Liver (tissue), 9 donors: ENCODE measurements around the gene RAB37. TPM values are rescaled to one million over a fixed set of nuclear protein-coding genes. Genes with fewer than 3 reads are reported as not detected.

Experiments
- DNase-seq: peaks from one replicate; pipeline ENCODE4 v3.0.0-alpha.2; 2017; ENCODE audit warnings: low spot score
- H3K27ac ChIP-seq, 2 donors: one replicate each; pipeline ENCODE4 v1.7.0; 2013; ENCODE audit warnings: inconsistent platforms in 2 of 2, low read length in 2 of 2, control low read depth in 1 of 2, low read depth in 1 of 2, mild to moderate bottlenecking in 1 of 2
- H3K27me3 ChIP-seq, 4 donors: one replicate each; pipeline versions ENCODE4 v1.6.1 to v1.7.0; 2013; ENCODE audit warnings: low read length in 3 of 4, inconsistent platforms in 1 of 4, mild to moderate bottlenecking in 1 of 4, moderate library complexity in 1 of 4; ENCODE audit not compliant: control insufficient read depth in 4 of 4, insufficient read depth in 4 of 4
- H3K36me3 ChIP-seq, 4 donors: one replicate each; pipeline versions ENCODE4 v1.6.1 to v1.7.0; 2013; ENCODE audit warnings: low read length in 3 of 4, mild to moderate bottlenecking in 3 of 4, low read depth in 1 of 4, moderate library complexity in 1 of 4; ENCODE audit not compliant: control insufficient read depth in 4 of 4, insufficient read depth in 3 of 4
- H3K4me1 ChIP-seq, 4 donors: one replicate each; pipeline versions ENCODE4 v1.6.1 to v1.7.0; 2013; ENCODE audit warnings: low read length in 3 of 4, mild to moderate bottlenecking in 3 of 4, moderate library complexity in 1 of 4; ENCODE audit not compliant: control insufficient read depth in 4 of 4, insufficient read depth in 4 of 4
- H3K4me3 ChIP-seq, 3 donors: one replicate each; pipeline versions ENCODE4 v1.6.1 to v1.7.0; 2013; ENCODE audit warnings: low read length in 3 of 3, control low read depth in 1 of 3, low read depth in 1 of 3, mild to moderate bottlenecking in 1 of 3
- H3K9ac ChIP-seq, 2 donors: one replicate each; pipeline ENCODE4 v1.7.0; 2013; ENCODE audit warnings: low read length in 2 of 2, mild to moderate bottlenecking in 2 of 2, moderate library complexity in 2 of 2, control low read depth in 1 of 2, low read depth in 1 of 2
- H3K9me3 ChIP-seq, 4 donors: one replicate each; pipeline versions ENCODE4 v1.6.1 to v1.7.0; 2013; ENCODE audit warnings: low read length in 3 of 4; ENCODE audit not compliant: control insufficient read depth in 4 of 4
- EGR1 ChIP-seq, 2 donors: IDR thresholded peaks; 2 replicates each; pipeline ENCODE4 v1.6.1; 2016 to 2018; ENCODE audit warnings: antibody characterized with exemption in 2 of 2, low read depth in 2 of 2
- FOXA1 ChIP-seq: IDR thresholded peaks from 2 replicates; pipeline ENCODE4 v1.6.1; 2016; ENCODE audit warnings: antibody characterized with exemption
- FOXA2 ChIP-seq: IDR thresholded peaks from 2 replicates; pipeline ENCODE4 v1.6.1; 2016; ENCODE audit warnings: antibody characterized with exemption
- GABPA ChIP-seq, 2 donors: IDR thresholded peaks in 1 of 2; conservative IDR thresholded peaks in 1 of 2; 2 replicates each; pipeline ENCODE4 v1.6.1; 2016; ENCODE audit warnings: antibody characterized with exemption in 2 of 2, mild to moderate bottlenecking in 1 of 2, moderate library complexity in 1 of 2
- HNF4A ChIP-seq, 2 donors: conservative IDR thresholded peaks; 2 replicates each; pipeline ENCODE4 v1.6.1; 2016; ENCODE audit warnings: antibody characterized with exemption in 2 of 2, mild to moderate bottlenecking in 2 of 2
- HNF4G ChIP-seq: IDR thresholded peaks from 2 replicates; pipeline ENCODE4 v1.6.1; 2016; ENCODE audit warnings: antibody characterized with exemption
- JUND ChIP-seq, 2 donors: IDR thresholded peaks; 2 replicates each; pipeline ENCODE4 v1.6.1; 2016; ENCODE audit warnings: antibody characterized with exemption in 2 of 2
- NR2F2 ChIP-seq: IDR thresholded peaks from 2 replicates; pipeline ENCODE4 v1.6.1; 2016; ENCODE audit warnings: antibody characterized with exemption
- SP1 ChIP-seq: IDR thresholded peaks from 2 replicates; pipeline ENCODE4 v1.6.1; 2018; ENCODE audit warnings: antibody characterized with exemption, mild to moderate bottlenecking
- TAF1 ChIP-seq: conservative IDR thresholded peaks from 2 replicates; pipeline ENCODE4 v1.6.1; 2016; ENCODE audit warnings: antibody characterized with exemption, mild to moderate bottlenecking
- YY1 ChIP-seq: IDR thresholded peaks from 2 replicates; pipeline ENCODE4 v1.6.1; 2016; ENCODE audit warnings: antibody characterized with exemption, mild to moderate bottlenecking
- WGBS: extraction: QIAGEN DNeasy Blood & Tissue Kit; methylation state at CpG from one replicate; pipeline ENCODE4 v1.1.7; 2013; 5-methylcytosine and 5-hydroxymethylcytosine counted together
- polyA plus RNA-seq, 2 donors: library from polyadenylated mRNA; stranded (reverse) in 1 of 2; unstranded in 1 of 2; fragments of 200-250 nt in 1 of 2; fragments of >200 nt in 1 of 2; fragmentation: Nextera tagmentation in 1 of 2; extraction: Ambion mirVana in 1 of 2; gene quantifications; one replicate each; pipeline versions ENCODE4 v1.2.1 to v1.2.3, GENCODE V29; 2013 to 2015
- total RNA-seq, 2 donors: library from RNA; depleted of rRNA; stranded (reverse); fragments of >200 nt; gene quantifications; one replicate each; pipeline ENCODE4 v1.2.3, GENCODE V29; 2014
- TF ChIP-seq, protein P1 (sequence below): IDR thresholded peaks from 2 replicates; pipeline ENCODE4 v1.6.1; 2016; ENCODE audit warnings: antibody characterized with exemption
- TF ChIP-seq, protein P2 (sequence below): fragments of 150-350 bp; IDR thresholded peaks from 2 replicates; pipeline ENCODE4 v1.5.1; 2017; ENCODE audit warnings: improper control_type of control experiment, low read depth, low read length; ENCODE audit not compliant: missing input control
- TF ChIP-seq, protein P3 (sequence below): IDR thresholded peaks from 2 replicates; pipeline ENCODE4 v1.6.1; 2016; ENCODE audit warnings: antibody characterized with exemption
- TF ChIP-seq, protein P4 (sequence below): IDR thresholded peaks from 2 replicates; pipeline ENCODE4 v1.6.1; 2016; ENCODE audit warnings: antibody characterized with exemption, mild to moderate bottlenecking
- TF ChIP-seq, protein P5 (sequence below): IDR thresholded peaks from 2 replicates; pipeline ENCODE4 v1.6.1; 2016; ENCODE audit warnings: antibody characterized with exemption
- donor health status: healthy.
- donor health status: healthy.
- donor health status: healthy.
- donor health status: healthy.
- donor health status: healthy.

RAB37 gene
- total and polyA plus RNA-seq, 4 donors, result 5.1 to 8.8 (median 5.6) TPM

DNA sequence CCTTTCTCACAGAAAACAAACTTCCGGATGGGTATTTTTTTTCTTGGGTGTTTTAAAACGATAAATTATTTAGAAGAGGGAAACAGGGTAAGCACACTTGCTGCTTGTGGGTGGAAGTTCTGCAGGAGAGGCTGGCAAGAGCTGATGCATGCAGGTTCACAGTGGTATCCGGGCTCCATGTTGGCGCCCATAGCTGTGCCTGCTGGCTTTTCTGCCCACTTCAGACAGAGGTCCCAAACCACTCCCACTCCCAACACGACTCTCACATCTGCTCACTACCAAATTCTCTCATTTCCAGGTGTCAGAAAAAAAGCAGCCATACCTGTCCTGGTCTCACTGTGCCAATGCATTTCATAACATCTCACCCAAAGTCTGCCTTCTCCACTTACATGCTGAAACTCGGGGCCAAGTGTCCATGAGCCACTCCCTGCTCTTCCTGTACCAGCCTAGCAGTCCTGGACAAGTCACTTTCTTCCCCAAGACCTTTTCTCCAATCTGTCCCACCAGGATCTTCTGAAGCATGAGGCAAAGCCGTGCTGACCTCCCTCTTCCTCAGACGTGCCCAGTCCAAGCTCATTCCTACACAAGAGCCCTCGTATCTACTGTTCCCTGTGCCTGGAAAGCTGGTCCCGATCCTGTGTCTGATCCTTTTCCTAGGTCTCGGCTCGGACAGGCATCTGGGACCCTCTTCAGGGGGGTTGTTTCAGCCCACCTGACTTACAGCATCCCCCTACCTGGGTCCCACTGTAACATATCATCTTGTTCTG lies 25.8 kb upstream of the RAB37 start:
- 59% methylated on average over 12 of the region's 12 CpGs for WGBS
- no peak for DNase-seq
- no peaks in the 10 kb centered on the region for H3K9me3 ChIP-seq
- no peaks in the 10 kb centered on the region for H3K4me1 ChIP-seq
- TF ChIP-seq SP1 (no peak), NR2F2 (no peak), FOXA1 (no peak), GABPA (IDR thresholded peaks at IDR 0.05 in 1 of 2, conservative IDR thresholded peaks at IDR 0.05 in 1 of 2) (no peak), HNF4G (no peak), YY1 (no peak), JUND (IDR thresholded peaks at IDR 0.05) (no peak)
- TF ChIP-seq, protein P1, sequence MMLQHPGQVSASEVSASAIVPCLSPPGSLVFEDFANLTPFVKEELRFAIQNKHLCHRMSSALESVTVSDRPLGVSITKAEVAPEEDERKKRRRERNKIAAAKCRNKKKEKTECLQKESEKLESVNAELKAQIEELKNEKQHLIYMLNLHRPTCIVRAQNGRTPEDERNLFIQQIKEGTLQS, result no peak
- TF ChIP-seq, protein P2, sequence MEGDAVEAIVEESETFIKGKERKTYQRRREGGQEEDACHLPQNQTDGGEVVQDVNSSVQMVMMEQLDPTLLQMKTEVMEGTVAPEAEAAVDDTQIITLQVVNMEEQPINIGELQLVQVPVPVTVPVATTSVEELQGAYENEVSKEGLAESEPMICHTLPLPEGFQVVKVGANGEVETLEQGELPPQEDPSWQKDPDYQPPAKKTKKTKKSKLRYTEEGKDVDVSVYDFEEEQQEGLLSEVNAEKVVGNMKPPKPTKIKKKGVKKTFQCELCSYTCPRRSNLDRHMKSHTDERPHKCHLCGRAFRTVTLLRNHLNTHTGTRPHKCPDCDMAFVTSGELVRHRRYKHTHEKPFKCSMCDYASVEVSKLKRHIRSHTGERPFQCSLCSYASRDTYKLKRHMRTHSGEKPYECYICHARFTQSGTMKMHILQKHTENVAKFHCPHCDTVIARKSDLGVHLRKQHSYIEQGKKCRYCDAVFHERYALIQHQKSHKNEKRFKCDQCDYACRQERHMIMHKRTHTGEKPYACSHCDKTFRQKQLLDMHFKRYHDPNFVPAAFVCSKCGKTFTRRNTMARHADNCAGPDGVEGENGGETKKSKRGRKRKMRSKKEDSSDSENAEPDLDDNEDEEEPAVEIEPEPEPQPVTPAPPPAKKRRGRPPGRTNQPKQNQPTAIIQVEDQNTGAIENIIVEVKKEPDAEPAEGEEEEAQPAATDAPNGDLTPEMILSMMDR, result no peak
- TF ChIP-seq, protein P3, sequence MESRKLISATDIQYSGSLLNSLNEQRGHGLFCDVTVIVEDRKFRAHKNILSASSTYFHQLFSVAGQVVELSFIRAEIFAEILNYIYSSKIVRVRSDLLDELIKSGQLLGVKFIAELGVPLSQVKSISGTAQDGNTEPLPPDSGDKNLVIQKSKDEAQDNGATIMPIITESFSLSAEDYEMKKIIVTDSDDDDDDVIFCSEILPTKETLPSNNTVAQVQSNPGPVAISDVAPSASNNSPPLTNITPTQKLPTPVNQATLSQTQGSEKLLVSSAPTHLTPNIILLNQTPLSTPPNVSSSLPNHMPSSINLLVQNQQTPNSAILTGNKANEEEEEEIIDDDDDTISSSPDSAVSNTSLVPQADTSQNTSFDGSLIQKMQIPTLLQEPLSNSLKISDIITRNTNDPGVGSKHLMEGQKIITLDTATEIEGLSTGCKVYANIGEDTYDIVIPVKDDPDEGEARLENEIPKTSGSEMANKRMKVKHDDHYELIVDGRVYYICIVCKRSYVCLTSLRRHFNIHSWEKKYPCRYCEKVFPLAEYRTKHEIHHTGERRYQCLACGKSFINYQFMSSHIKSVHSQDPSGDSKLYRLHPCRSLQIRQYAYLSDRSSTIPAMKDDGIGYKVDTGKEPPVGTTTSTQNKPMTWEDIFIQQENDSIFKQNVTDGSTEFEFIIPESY, result no peak
- TF ChIP-seq, protein P4, sequence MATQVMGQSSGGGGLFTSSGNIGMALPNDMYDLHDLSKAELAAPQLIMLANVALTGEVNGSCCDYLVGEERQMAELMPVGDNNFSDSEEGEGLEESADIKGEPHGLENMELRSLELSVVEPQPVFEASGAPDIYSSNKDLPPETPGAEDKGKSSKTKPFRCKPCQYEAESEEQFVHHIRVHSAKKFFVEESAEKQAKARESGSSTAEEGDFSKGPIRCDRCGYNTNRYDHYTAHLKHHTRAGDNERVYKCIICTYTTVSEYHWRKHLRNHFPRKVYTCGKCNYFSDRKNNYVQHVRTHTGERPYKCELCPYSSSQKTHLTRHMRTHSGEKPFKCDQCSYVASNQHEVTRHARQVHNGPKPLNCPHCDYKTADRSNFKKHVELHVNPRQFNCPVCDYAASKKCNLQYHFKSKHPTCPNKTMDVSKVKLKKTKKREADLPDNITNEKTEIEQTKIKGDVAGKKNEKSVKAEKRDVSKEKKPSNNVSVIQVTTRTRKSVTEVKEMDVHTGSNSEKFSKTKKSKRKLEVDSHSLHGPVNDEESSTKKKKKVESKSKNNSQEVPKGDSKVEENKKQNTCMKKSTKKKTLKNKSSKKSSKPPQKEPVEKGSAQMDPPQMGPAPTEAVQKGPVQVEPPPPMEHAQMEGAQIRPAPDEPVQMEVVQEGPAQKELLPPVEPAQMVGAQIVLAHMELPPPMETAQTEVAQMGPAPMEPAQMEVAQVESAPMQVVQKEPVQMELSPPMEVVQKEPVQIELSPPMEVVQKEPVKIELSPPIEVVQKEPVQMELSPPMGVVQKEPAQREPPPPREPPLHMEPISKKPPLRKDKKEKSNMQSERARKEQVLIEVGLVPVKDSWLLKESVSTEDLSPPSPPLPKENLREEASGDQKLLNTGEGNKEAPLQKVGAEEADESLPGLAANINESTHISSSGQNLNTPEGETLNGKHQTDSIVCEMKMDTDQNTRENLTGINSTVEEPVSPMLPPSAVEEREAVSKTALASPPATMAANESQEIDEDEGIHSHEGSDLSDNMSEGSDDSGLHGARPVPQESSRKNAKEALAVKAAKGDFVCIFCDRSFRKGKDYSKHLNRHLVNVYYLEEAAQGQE, result no peak
- peaks cover 0 to 7% (median under 1%) of the 10 kb centered on the region in 4 donors for H3K27me3 ChIP-seq
- no peak overlapping the region for H3K9ac ChIP-seq
- no peaks in the 10 kb centered on the region for H3K36me3 ChIP-seq
- no peak overlapping the region for H3K4me3 ChIP-seq
- H3K27ac ChIP-seq, result no peak overlapping the region

DNA sequence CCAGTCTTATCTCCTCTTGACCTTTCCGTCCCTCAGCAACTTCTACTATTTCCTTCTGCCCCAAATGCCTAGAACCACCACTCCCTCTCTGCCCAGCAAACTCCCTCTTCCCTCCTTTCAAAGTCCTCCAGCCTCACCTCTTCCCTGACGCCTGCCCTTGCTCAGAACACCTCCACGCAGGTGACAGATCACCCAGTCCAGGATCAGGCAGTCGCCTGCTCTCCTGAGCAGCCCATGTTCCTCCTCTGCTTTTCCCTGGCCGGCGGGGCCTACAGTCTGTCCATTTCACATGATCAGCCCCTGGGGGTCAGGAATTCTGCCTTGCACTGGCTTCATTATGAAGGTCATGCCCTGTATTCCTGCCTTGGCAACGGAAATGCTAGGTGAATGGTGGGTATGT lies 24.8 kb upstream of the RAB37 start:
- 73% methylated on average over 7 of the region's 7 CpGs for whole genome bisulfite sequencing
- TF ChIP-seq, protein P3, result no peak
- TF ChIP-seq JUND (IDR thresholded peaks at IDR 0.05) (no peak), HNF4G (no peak), EGR1 (IDR thresholded peaks at IDR 0.05; ENCODE audit: low read depth in 2 of 2) (no peak), HNF4A (conservative IDR thresholded peaks at IDR 0.05) (no peak), FOXA1 (no peak), TAF1 (no peak), FOXA2 (no peak), SP1 (no peak), NR2F2 (no peak)
- TF ChIP-seq, protein P5, sequence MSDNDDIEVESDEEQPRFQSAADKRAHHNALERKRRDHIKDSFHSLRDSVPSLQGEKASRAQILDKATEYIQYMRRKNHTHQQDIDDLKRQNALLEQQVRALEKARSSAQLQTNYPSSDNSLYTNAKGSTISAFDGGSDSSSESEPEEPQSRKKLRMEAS, result no peak
- TF ChIP-seq, protein P1, result no peak
- TF ChIP-seq, protein P4, result no peak
- H3K27ac ChIP-seq, result no peak overlapping the region
- no peaks in the 10 kb centered on the region for H3K9me3 ChIP-seq
- peaks cover 0 to 7% (median under 1%) of the 10 kb centered on the region in 4 donors for H3K27me3 ChIP-seq
- no peak overlapping the region for H3K9ac ChIP-seq
- H3K4me1 ChIP-seq, result no peaks in the 10 kb centered on the region
- no peak for DNase-seq
- no peaks in the 10 kb centered on the region for H3K36me3 ChIP-seq
- peak overlapping the region in 1 of 3 donors; percentile 32 for H3K4me3 ChIP-seq
